Panc1 (cell line): ENCODE results near the gene PCDHGC5. TPM values are rescaled to one million over a fixed set of nuclear protein-coding genes. Genes with fewer than 3 reads are reported as not detected.

Experiments
- ATAC-seq: fragments of 200-7000 bp; cut with Tn5 transposase; 2 replicates; pipeline ENCODE4 v1.9.1; 2020; ENCODE audit warnings: mild to moderate bottlenecking, moderate library complexity
- BruUV-seq: library from RNA; stranded (reverse); fragments of 400-500 nt; replicated peaks from 2 replicates; lab custom pipeline; 2021; lab: Mats Ljungman, UMichigan
- CTCF ChIA-PET: fragments of 300-600 bp; sonication (Branson Sonifier 250); formaldehyde crosslinking; loops from one replicate; lab custom pipeline; 2022; ENCODE audit warnings: antibody characterized with exemption; lab: Charles Lee
- POLR2A ChIA-PET: fragments of 300-600 bp; sonication (Branson Sonifier 250); formaldehyde crosslinking; loops from one replicate; lab custom pipeline; 2022; ENCODE audit warnings: antibody characterized with exemption; lab: Charles Lee
- DNase-seq: peaks from one replicate; pipeline ENCODE4 v3.0.0-alpha.2; 2010; ENCODE audit warnings: low read depth, low spot score
- H3K27ac ChIP-seq: 2 replicates; pipeline ENCODE4 v1.5.1; 2011; ENCODE audit warnings: mild to moderate bottlenecking, low read length, inconsistent platforms
- H3K27me3 ChIP-seq: fragments of 200-500 bp; sonication (Bioruptor generic); 2 replicates; pipeline ENCODE4 v1.6.0; 2014; ENCODE audit warnings: low read length, inconsistent platforms; ENCODE audit not compliant: control insufficient read depth, insufficient read depth
- H3K36me3 ChIP-seq: fragments of 200-500 bp; sonication (Bioruptor generic); 2 replicates; pipeline ENCODE4 v1.5.1; 2014; ENCODE audit warnings: inconsistent platforms, mild to moderate bottlenecking, low read length, moderate library complexity; ENCODE audit not compliant: control insufficient read depth, insufficient read depth
- H3K4me1 ChIP-seq: 2 replicates; pipeline ENCODE4 v1.5.1; 2011; ENCODE audit warnings: inconsistent platforms, mild to moderate bottlenecking, low read length, moderate library complexity; ENCODE audit not compliant: control insufficient read depth, insufficient read depth
- H3K4me3 ChIP-seq, 2 experiments: 2 replicates each; pipeline ENCODE4 v1.5.1; 2011 to 2012; ENCODE audit warnings: low read depth in 2 of 2, low read length in 2 of 2, mild to moderate bottlenecking in 2 of 2, inconsistent platforms in 1 of 2, moderate library complexity in 1 of 2
- H3K9me3 ChIP-seq: fragments of 200-500 bp; sonication (Bioruptor generic); 2 replicates; pipeline ENCODE4 v1.5.1; 2014; ENCODE audit warnings: low read depth, mild to moderate bottlenecking, inconsistent platforms, low read length, moderate library complexity; ENCODE audit not compliant: control insufficient read depth, insufficient read depth
- CTCF ChIP-seq: fragments of 450-650 bp; IDR thresholded peaks from 2 replicates; pipeline ENCODE4 v1.5.1; 2017; ENCODE audit warnings: mild to moderate bottlenecking
- POLR2AphosphoS5 ChIP-seq: IDR thresholded peaks from 2 replicates; pipeline ENCODE4 v1.6.1; 2012; ENCODE audit warnings: mild to moderate bottlenecking, low read depth, low read length, moderate library complexity
- REST ChIP-seq, 2 experiments: IDR thresholded peaks; 2 replicates each; pipeline ENCODE4 v1.6.1; 2011 to 2012; ENCODE audit warnings: low read depth in 2 of 2, control low read depth in 1 of 2, low read length in 1 of 2, mild to moderate bottlenecking in 1 of 2, moderate library complexity in 1 of 2; ENCODE audit not compliant: insufficient read depth in 1 of 2
- SIN3A ChIP-seq: IDR thresholded peaks from 2 replicates; pipeline ENCODE4 v1.6.1; 2012; ENCODE audit warnings: low read depth, mild to moderate bottlenecking, low read length, moderate library complexity, borderline replicate concordance; ENCODE audit not compliant: insufficient read depth
- TCF7L2 ChIP-seq: IDR thresholded peaks from 2 replicates; pipeline ENCODE4 v1.6.1; 2011; ENCODE audit warnings: mild to moderate bottlenecking, low read depth, low read length, inconsistent platforms
- in situ Hi-C: cut with HindIII; loops from 2 replicates; pipeline ENCODE4 v1.10.0; 2016; ENCODE audit warnings: low sequenced_read_pairs, low pct_unique_long_range_greater_than_20kb
- intact Hi-C: fragments of 100-400 bp; cut with micrococcal nuclease; formaldehyde crosslinking; loops from one replicate; pipeline ENCODE4 v1.10.0; 2022; ENCODE audit not compliant: unreplicated experiment
- total RNA-seq: library from RNA; stranded (reverse); gene quantifications from one replicate; pipeline ENCODE4 v1.2.1, GENCODE V29; 2021; ENCODE audit not compliant: unreplicated experiment

Gene PCDHGC5
- total RNA-seq, 1 experiment from 2014 or later: 0.36 TPM

- Histone ChIP-seq H3K4me3 (no peak overlapping the region), H3K4me1 (no peaks in the 10 kb centered on the region), H3K27me3 (no peaks in the 10 kb centered on the region), H3K36me3 (no peaks in the 10 kb centered on the region), H3K27ac (no peak overlapping the region), H3K9me3 (no peaks in the 10 kb centered on the region; the same call in 1 of the 2 replicates)
- DNase-seq (no peak), ATAC-seq (no peak)
- CTCF ChIA-PET: no interaction called here
- in situ Hi-C loops (no loop called here), intact Hi-C loops (no loop called here)
- BruUV-seq: no TSS peak
- TF ChIP-seq CTCF: no peak
- TF ChIP-seq TCF7L2: no peak
- TF ChIP-seq POLR2AphosphoS5: no peak
- no peak for TF ChIP-seq REST (IDR thresholded peaks at IDR 0.05; ENCODE audit: insufficient read depth in 1 of 2, low read depth in 2 of 2, low read length in 1 of 2)
- TF ChIP-seq SIN3A: no peak
- POLR2A ChIA-PET: no interaction called here
Measured at GRCh38 chr5:141440341-141440740, 48.5 kb upstream of the PCDHGC5 start.

- CTCF ChIA-PET: no interaction called here
- no peaks in the 10 kb centered on the region for H3K36me3 ChIP-seq
- no peak for ATAC-seq
- H3K4me3 ChIP-seq: no peak overlapping the region
- in situ Hi-C loops: no loop called here
- BruUV-seq: no TSS peak
- no peaks in the 10 kb centered on the region for H3K27me3 ChIP-seq
- POLR2A ChIA-PET: no interaction called here
- H3K9me3 ChIP-seq: no peaks in the 10 kb centered on the region
- H3K4me1 ChIP-seq: no peaks in the 10 kb centered on the region
- no peak for TF ChIP-seq SIN3A
- TF ChIP-seq CTCF: no peak
- no peak for TF ChIP-seq REST (IDR thresholded peaks at IDR 0.05; ENCODE audit: insufficient read depth in 1 of 2, low read depth in 2 of 2, low read length in 1 of 2)
- no peak for TF ChIP-seq POLR2AphosphoS5
- TF ChIP-seq TCF7L2: no peak
- no peak for DNase-seq
- intact Hi-C loops: no loop called here
- no peak overlapping the region for H3K27ac ChIP-seq
Measured at GRCh38 chr5:141441571-141442170, 47.2 kb upstream of the PCDHGC5 start.
